Stimulated activated CD4-positive, alpha-beta T cell treated with anti-CD3 and anti-CD28 coated beads, Interleukin-4, amount 100 ng/mL, for 1 hour (primary cell): ENCODE measurements around the gene THBS2.
"Not testable (repeated sequence)": the region's sequence is repeated elsewhere in the genome, so short reads cannot be mapped to it uniquely, and the experiment has no call there.

Experiments
- DNase-seq: peaks from one replicate; pipeline ENCODE4 v3.0.0-alpha.2; 2020

THBS2 gene

GRCh38 chr6:169229615-169230321 is 23.9 kb downstream of the THBS2 start:
- no peak for DNase-seq

- no peak for DNase-seq
Observed at GRCh38 chr6:169227116-169227515, 26.5 kb downstream of the THBS2 start.

GRCh38 chr6:169225887-169226286 is 27.8 kb downstream of the THBS2 start:
- DNase-seq, result no peak

GRCh38 chr6:169225131-169225576 is 28.5 kb downstream of the THBS2 start:
- no peak for DNase-seq

DNA sequence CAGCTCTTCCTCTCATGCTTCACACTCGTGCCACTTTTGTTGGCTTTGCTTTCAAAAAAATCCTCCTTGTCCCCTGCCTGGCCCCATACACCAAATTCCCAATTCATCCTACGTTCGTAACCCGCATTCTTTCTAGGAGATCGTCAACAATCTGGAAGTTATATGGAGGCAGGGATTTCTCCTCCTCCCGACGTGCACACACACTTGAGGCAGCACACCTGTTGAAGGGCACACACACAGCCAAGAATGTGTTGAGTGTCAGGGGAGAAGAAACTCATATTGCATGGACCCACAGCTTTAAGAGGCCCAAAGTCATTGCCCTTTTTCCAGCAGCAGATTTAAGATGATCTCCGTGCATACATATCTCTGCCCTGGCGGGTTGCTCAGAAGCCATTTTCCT is 28.9 kb downstream of the THBS2 start:
- DNase-seq, result no peak

DNA sequence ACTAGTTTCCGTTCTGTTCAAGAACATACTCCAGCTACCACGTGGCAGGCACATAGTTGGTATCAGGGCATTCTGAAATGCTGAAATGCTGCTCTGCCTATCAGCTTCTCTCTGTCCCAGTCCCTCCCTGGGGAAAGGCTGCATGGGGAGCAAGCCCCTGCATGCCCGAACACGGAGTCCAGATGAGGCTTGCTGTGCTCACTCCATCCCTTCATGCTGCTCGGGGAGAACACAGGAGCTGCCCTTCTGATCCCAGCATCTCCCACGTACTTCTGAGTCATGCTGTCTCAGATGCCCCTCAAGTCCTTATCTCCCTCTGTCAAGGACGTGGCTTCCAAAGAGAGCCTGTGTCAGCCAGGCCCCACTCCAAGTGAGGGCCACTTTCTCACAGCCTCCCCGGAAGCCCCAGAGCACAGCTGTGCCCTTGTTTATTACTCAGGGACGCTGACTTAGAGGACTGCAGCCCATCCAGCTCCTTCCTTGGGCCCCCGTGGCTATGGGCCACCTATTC is 29.4 kb downstream of the THBS2 start:
- DNase-seq, result no peak

GRCh38 chr6:169223006-169223405 is 30.6 kb downstream of the THBS2 start:
- no peak for DNase-seq

DNA sequence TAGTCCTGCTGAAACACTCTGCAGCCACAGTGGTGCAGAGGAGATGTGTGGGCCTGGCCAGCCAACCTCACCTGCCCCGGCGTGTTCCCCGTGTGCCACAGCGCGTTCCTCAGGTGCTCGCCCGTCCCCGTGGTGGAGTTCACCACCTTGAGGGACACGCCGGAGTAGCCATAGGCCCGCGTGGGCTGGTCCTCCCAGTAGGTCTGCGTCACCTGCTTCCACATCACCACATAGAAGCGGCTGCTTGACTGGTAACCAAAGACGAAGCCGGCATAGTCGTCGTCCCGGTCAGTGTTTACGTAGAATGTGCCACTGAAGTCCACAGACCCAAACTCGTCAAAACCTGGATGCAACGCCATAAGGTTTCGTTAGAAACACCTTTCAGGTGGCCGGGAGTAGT is 31.5 kb downstream of the THBS2 start:
- no peak for DNase-seq

DNA sequence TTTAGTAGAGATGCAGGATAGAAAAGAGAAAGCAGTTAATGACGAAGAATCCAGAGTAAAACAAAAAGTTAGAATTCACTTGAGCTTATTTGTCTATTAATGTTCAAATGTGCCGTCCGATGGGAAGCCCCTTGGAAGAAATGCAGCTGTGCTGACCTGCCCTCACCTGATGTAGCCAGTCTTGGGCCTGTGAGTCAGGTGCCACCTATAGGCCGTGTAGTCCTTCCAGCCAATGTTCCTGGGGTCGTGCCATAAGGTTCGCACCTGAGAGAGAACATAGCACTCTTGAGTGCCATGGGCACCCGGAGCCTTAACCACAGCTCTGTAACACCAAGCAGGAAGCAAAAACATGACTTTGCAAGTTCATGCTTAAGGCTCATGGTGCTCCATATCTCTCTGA is 32.4 kb downstream of the THBS2 start:
- no peak for DNase-seq

DNA sequence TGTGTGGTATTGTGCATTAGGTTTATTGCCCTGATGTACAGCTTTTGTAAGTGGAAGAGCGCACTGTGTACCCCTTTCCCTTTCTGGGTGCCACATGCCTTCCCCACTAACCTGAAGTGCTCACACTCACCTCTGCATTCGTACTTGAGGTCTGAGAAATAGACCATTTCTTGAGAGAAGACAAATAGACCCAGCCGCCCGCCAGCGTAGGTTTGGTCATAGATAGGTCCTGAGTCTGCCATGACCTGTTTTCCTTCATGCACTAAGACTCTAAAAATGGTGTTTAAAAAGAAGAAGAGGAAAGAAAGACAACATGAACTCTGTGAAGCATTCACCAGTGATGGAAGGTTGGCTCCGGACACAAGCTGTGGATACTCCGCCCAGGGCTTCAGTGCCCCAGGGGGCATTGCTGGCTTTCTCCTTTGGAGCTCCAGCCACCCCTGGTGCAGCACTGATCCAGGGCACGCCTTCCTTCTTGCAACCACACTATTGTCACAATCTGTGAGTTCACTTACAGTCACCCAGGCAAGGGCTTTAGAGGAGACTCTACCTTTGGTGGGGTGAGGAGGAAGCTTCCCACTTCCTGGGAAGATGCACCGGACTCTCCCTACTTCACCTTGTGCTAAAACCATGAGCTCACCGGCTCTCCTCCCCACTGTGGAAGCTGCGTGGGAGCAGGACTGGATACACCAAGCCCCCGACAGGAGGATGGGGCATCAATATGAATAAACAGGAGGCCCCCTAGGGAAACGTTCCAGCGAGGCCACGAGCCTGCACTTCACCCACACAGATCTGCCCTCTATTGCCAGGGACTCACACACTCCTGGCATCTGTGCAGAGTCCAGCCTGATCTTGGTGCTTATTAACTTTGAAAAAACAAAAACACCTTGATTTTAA is 33.3 kb downstream of the THBS2 start:
- DNase-seq, result no peak

GRCh38 chr6:169217972-169218371 is 35.7 kb downstream of the THBS2 start:
- DNase-seq, result no peak

DNA sequence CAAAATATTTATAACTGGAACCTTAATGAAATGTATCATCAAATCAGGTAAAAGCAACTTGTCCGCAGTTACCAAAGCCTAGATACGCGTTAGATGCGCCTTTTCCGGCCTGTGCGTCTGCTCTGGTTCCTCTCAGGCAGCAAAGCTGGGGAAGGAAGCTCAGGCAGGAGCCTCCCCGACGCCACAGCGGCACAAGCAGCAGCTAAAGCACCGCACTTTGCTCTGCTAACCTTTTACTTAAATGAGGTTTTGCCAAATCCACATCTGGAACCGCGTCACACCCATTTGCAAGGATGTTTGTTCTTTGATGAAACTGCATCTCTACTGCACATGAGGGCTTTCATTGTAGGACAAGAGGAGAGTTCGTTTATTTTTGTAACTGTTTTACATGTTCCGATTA is 36.8 kb downstream of the THBS2 start:
- no peak for DNase-seq

- DNase-seq, result no peak
Observed at GRCh38 chr6:169215201-169215681, 38.4 kb downstream of the THBS2 start.

DNA sequence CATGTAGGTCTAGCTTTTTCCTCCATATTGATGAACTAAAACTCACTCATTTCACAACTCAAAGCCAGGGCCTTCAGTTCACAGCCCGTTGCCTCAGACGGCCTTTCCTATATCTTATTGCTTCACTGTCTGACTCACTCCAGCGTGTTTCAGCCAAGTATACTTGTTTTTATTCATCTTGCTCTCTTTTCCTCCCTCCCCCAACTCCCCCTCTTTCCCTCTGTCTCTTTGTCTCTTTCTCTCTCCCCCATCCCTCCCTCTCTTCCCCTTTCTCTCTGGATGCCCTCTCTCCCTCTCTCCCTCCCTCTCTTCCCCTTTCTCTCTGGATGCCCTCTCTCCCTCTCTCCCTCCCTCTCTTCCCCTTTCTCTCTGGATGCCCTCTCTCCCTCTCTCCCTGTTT is 38.9 kb downstream of the THBS2 start:
- DNase-seq, result not testable (repeated sequence)

DNA sequence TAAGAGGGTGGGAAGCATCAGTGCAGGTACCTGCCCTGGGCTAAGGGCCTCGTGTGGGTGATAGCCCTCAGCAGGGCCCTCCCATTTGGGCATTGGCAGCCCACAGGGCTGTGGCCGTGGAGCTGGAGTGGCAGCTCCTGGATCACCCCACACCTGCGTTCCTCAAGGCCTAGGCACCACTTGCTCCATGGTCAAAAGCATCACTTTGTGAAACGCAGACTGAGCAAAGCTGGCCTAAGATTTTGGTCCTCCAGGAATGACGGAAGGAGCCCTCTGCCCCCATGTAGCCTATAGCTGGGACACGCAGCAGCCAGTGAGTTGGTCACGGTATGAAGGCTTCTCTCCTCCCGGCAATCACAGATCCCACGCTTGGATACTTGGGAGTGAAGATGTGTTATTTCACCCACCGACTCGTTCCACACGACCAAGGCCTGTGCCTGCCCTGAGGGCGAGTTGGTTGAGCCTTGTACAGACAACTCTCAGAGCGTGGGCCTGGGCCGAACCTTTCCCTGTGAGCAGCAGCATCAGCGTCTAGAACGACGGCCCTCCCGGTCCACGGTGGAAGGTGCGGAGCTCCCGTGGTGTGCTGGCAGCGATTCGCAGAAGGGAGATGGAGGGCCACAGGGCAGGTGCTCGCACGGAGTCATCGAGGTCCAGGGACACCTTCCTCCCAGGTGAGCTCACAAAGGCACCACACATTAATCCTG is 39.7 kb downstream of the THBS2 start:
- no peak for DNase-seq

- peak; percentile 89 for DNase-seq
Observed at GRCh38 chr6:169212897-169213813, 40.5 kb downstream of the THBS2 start.

GRCh38 chr6:169212436-169212835 is 41.2 kb downstream of the THBS2 start:
- no peak for DNase-seq

GRCh38 chr6:169211881-169212280 is 41.8 kb downstream of the THBS2 start:
- DNase-seq, result no peak

- no peak for DNase-seq
Observed at GRCh38 chr6:169210611-169211010, 43.0 kb downstream of the THBS2 start.

DNA sequence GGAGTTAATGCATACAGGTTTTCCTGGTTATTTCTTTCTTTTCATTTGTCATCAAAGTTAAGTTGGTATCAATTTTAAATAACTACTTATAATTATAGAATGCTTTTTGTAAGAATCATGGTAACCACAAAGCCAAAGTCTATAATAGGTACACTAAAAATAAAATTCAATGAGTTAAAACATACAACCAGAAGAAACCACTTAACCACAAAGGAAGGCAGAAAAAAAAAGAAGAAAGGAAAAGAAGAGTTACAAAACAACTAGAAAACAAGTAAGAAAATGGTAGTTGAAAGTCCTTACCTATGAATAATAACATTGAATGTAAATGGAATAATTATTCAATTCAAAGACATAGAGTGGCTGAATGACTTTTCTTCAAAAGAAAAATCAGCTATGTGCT is 45.6 kb downstream of the THBS2 start:
- DNase-seq, result no peak

DNA sequence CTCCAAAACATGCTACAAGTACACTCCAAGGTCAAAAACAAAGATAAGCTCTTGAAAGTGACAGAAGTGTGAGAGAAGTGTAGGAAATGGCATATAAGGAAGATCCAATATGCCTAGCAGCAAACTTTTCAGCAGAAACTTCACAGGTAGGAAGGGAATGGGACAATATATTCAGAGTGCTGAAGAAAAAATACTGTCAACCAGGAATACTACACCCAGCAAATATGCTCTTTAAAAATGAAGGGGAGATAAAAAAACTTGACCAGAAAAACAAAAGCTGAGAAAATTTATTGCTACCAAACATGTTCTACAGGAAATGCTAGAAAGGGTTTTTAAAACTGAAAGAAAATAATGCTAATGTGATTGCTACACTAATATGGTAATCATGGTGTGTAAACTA is 46.2 kb downstream of the THBS2 start:
- DNase-seq, result no peak
